HG02571 (cell line): ENCODE data around the gene AHCTF1.

Source experiments
- ATAC-seq: cut with Tn5 transposase; IDR thresholded peaks from one replicate; pipeline ENCODE4 v1.9.1; 2021; ENCODE audit warnings: mild to moderate bottlenecking, moderate library complexity; ENCODE audit not compliant: unreplicated experiment

The AHCTF1 gene

GRCh38 chr1:246931549-246932365 lies at the start of gene AHCTF1:
Gene AHCTF1, minus strand, starts transcription at chr1:246931948. Its CDS starts 13,578 bp downstream, at chr1:246918370.
- peak; percentile 90 for ATAC-seq

GRCh38 chr1:246978785-246979184 lies 47.0 kb upstream of the AHCTF1 start:
- ATAC-seq = no peak

- no peak for ATAC-seq
Observed at GRCh38 chr1:246978281-246978680, 46.5 kb upstream of the AHCTF1 start.

- ATAC-seq = no peak
Observed at GRCh38 chr1:246971969-246972368, 40.2 kb upstream of the AHCTF1 start.

- ATAC-seq = no peak
Observed at GRCh38 chr1:246971090-246971721, 39.5 kb upstream of the AHCTF1 start.

- ATAC-seq = no peak
Observed at GRCh38 chr1:246969621-246970020, 37.9 kb upstream of the AHCTF1 start.

- no peak for ATAC-seq
Observed at GRCh38 chr1:246966502-246966901, 34.8 kb upstream of the AHCTF1 start.

GRCh38 chr1:246959944-246960693 lies 28.4 kb upstream of the AHCTF1 start:
- no peak for ATAC-seq

GRCh38 chr1:246954126-246954525 lies 22.4 kb upstream of the AHCTF1 start:
- ATAC-seq = no peak

GRCh38 chr1:246951413-246951812 lies 19.7 kb upstream of the AHCTF1 start:
- ATAC-seq = no peak

GRCh38 chr1:246949956-246950355 lies 18.2 kb upstream of the AHCTF1 start:
- ATAC-seq = no peak

- no peak for ATAC-seq
Observed at GRCh38 chr1:246947255-246947654, 15.5 kb upstream of the AHCTF1 start.

GRCh38 chr1:246946366-246946765 lies 14.6 kb upstream of the AHCTF1 start:
- no peak for ATAC-seq

- ATAC-seq = no peak
Observed at GRCh38 chr1:246934765-246935164, 3.0 kb upstream of the AHCTF1 start.

- no peak for ATAC-seq
Observed at GRCh38 chr1:246933893-246934292, 2.1 kb upstream of the AHCTF1 start.

- ATAC-seq = no peak
Observed at GRCh38 chr1:246932366-246932700, 585 bp upstream of the AHCTF1 start.

GRCh38 chr1:246930830-246931548 lies 759 bp downstream of the AHCTF1 start:
- ATAC-seq = peak; percentile 26

GRCh38 chr1:246925997-246926626 lies 5.6 kb downstream of the AHCTF1 start:
- no peak for ATAC-seq

GRCh38 chr1:246923900-246924299 lies 7.8 kb downstream of the AHCTF1 start:
- ATAC-seq = no peak

- no peak for ATAC-seq
Observed at GRCh38 chr1:246923482-246923881, 8.3 kb downstream of the AHCTF1 start.

- no peak for ATAC-seq
Observed at GRCh38 chr1:246921481-246921880, 10.3 kb downstream of the AHCTF1 start.
